Uterus (tissue), 2 donors: ENCODE data around the gene HSPA1B.
"Not testable (repeated sequence)": the region's sequence is repeated elsewhere in the genome, so short reads cannot be mapped to it uniquely, and the experiment has no call there.

ENCODE experiments used
- CTCF ChIP-seq, 4 experiments: fragments of 200-600 bp in 2 of 4; fragments of 450-650 bp in 2 of 4; sonication (generic) in 2 of 4; IDR thresholded peaks; one replicate each; pipeline ENCODE4 v1.5.1; 2016 to 2019; ENCODE audit warnings: antibody characterized with exemption in 4 of 4, mild to moderate bottlenecking in 2 of 4, moderate library complexity in 1 of 4
- POLR2A ChIP-seq, 2 donors: fragments of 450-650 bp; IDR thresholded peaks; one replicate each; pipeline ENCODE4 v1.6.1; 2016; ENCODE audit warnings: antibody characterized with exemption in 2 of 2, mild to moderate bottlenecking in 1 of 2, moderate library complexity in 1 of 2

- not testable (repeated sequence) for TF ChIP-seq CTCF, POLR2A (IDR thresholded peaks at IDR 0.05)
Measured at GRCh38 chr6:31857774-31858173, 30.2 kb downstream of the HSPA1B start.
